RPMI7951 (cell line): Measurements from ENCODE around the gene FAM83F. TPM values are rescaled to one million over a fixed set of nuclear protein-coding genes. Genes with fewer than 3 reads are reported as not detected.

Experiments used
- DNase-seq: peaks from one replicate; pipeline ENCODE4 v3.0.0-alpha.2; 2012; ENCODE audit warnings: low read depth
- total RNA-seq: library from RNA; depleted of rRNA; stranded (reverse); fragments of >200 nt; shearing (Covaris generic); gene quantifications from 2 replicates; pipeline ENCODE4 v1.2.3, GENCODE V29; 2014; rRNA removed

The FAM83F gene
- total RNA-seq, 1 experiment from 2014 or later, result not detected

DNA sequence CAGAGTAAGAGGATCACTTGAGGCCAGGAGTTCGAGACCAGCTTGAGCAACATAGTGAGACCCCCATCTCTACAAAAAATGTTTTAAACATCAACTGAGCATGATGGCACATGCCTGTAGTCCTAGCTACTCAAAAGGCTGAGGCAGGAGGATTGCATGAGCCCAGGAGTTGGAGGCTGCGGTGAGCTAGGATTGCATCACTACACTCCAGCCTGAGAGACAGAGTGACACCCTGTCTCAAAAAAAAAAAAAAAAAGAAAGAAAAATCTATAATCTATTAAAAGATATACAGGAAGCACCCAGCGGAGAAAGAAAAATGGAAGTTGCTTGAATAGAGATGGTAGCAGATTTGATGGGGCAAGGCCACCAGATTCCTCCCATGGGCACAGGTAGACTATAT, 61.8 kb downstream of the FAM83F start:
- DNase-seq, result no peak

DNA sequence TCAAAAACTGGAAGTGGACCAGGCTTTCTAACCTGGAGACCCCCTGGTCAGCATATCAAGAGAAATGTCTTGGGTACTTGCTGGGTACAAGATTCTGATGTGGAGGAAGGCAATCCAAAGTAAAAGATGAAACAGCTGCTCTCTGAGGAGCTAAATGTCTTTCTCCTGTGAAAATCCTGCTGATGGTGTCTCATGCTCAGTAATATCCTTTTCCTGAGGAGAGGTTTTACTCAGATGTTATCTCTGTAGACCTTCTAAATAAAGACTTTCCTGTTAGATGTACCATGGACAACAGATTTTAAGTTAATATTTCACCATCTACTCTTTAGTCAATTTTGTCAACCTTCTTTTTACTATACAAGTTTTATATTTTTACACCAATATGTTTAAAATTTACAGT, 62.9 kb downstream of the FAM83F start:
- DNase-seq, result no peak

GRCh38 chr22:40058265-40058664, 63.5 kb downstream of the FAM83F start:
- no peak for DNase-seq

- DNase-seq, result no peak
Observed at GRCh38 chr22:40065981-40066380, 71.2 kb downstream of the FAM83F start.

- no peak for DNase-seq
Observed at GRCh38 chr22:40067639-40068038, 72.9 kb downstream of the FAM83F start.

DNA sequence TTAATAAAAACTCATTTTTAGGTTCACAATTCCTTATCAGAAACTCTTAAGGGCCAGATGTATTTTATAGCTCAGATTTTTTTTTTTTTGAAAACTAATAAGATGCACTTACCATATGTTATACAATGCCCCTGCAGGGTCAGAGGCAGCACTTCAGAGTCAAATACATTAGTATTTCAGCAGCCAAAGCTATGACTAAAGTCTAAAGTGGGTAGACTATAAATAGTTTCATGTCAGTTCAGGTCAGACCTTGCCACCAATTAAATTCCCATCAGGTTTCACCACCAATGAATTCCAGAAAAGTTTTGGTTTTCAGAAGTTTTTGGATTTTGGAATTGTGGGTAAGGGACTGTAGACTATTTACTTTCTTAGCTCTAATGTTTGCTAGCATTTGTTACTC, 75.9 kb downstream of the FAM83F start:
- DNase-seq, result peak; percentile 9

DNA sequence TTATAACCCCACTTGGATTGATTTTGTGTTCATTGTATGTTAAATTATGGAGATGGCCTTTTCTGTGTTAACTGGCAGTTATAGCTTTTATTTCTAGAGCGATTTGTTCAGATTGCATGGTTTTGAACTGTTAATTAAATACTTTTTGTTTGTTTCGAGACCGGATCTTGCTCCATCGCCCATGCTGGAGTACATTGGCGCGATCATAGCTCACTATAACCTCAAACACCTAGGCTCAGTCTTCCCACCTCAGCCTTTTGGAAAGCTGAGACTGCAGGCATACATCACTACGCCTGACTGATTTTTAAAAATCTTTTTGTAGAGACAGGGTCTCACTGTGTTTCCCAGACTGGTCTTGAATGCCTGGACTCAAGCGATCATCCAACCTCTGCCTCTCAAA, 77.0 kb downstream of the FAM83F start:
- DNase-seq, result no peak

- DNase-seq, result no peak
Observed at GRCh38 chr22:40076702-40077645, 82.2 kb downstream of the FAM83F start.

- no peak for DNase-seq
Observed at GRCh38 chr22:40077646-40078016, 82.9 kb downstream of the FAM83F start.

GRCh38 chr22:40081662-40082061, 86.9 kb downstream of the FAM83F start:
- no peak for DNase-seq

GRCh38 chr22:40082184-40082583, 87.4 kb downstream of the FAM83F start:
- DNase-seq, result no peak

DNA sequence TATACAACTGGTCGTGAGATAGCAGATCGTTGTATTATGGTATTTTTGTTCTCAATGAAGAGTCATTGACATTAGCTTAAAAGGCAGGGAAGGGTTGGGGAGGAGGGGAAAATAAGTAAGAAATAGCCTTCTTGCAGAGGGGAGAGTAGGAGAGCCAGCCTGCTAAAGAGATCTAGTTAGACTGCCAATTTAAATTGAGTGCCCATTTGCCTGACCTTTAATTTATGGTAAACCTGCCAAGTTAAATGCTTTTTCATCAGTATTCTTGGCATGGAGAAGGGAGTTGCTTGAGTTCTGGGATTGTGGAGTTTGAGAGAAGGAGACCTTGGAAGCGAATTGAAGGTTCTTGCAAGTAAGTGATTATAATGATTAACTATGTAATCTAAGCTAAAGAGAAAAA, 89.0 kb downstream of the FAM83F start:
- no peak for DNase-seq

DNA sequence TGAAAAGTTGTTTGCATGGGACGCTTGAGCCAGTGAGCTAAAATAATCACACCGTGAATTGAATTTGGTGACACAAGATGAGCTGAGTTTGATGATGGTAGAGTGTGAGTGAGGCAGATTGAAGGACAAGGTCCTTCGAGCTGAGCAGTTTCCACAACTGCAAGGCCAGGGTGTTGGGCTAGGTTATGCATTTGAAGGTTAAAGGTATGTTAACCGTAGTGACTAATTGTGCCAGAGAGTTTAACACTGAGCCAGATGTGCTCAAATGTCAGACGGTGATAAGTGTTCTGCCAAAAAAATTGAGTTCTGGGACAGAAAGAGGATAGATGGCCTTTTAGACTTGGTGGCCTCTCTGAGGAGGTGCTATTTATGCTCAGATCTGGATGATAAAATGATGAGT, 89.5 kb downstream of the FAM83F start:
- DNase-seq, result no peak

DNA sequence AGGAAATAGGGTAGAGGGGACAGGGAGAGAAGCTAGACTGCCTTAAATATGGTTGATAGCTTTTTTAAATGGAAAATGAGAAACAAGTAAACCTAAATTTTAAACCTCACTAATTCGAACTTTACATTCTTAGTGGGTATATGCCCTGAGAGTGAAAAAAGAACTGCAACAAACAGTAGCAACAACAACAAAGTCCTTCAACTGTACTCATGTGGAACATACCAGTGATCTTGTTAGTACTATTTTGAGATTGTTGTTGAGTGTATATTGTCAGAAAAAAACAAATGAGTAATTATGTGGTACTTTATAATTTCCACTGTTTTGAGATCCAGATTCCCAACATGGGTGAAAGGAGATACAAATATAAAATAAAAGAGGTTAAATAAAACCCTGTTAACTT, 94.1 kb downstream of the FAM83F start:
- no peak for DNase-seq

Other genes with a start within 250 kb of the FAM83F start
- gene ENTHD1, start 101.2 kb upstream of the FAM83F start, total RNA-seq, result not detected in 2 replicates
- gene GRAP2, start 93.9 kb upstream of the FAM83F start, total RNA-seq, result 0.78 and 0.84 TPM in 2 replicates
- 0.20 and 0.24 TPM in 2 replicates for gene TMA7B, start 34.6 kb upstream of the FAM83F start, total RNA-seq
- 9.5 and 14.4 TPM in 2 replicates for gene TNRC6B, start 183.0 kb downstream of the FAM83F start, total RNA-seq